ENCODE results near the gene SDF2L1.
A peak's percentile ranks its signal among the peaks of the same experiment; 100 is the strongest.
"Not testable (repeated sequence)": the region's sequence is repeated elsewhere in the genome, so short reads cannot be mapped to it uniquely, and the experiment has no call there.

The SDF2L1 gene

DNA sequence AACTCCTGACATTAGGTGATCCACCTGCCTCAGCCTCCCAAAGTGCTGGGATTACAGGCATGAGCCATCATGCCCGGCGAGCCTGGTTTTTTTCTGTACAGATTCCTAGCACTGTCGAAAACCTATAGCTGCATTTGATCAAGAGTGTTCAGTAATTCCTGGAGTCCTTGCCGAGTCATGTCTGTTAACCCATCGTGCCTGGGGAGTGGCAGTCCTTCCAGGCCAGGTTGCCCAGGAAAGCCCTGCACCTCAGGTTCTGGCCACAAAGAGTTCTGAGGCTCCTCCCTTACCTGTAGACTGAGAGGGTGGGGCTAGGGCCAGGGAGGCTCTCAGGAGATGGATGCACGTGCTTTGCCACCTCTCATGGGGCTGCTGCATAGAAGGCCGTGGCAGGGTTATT lies 29.2 kb upstream of the SDF2L1 start:
- TF ChIP-seq, protein P1, sequence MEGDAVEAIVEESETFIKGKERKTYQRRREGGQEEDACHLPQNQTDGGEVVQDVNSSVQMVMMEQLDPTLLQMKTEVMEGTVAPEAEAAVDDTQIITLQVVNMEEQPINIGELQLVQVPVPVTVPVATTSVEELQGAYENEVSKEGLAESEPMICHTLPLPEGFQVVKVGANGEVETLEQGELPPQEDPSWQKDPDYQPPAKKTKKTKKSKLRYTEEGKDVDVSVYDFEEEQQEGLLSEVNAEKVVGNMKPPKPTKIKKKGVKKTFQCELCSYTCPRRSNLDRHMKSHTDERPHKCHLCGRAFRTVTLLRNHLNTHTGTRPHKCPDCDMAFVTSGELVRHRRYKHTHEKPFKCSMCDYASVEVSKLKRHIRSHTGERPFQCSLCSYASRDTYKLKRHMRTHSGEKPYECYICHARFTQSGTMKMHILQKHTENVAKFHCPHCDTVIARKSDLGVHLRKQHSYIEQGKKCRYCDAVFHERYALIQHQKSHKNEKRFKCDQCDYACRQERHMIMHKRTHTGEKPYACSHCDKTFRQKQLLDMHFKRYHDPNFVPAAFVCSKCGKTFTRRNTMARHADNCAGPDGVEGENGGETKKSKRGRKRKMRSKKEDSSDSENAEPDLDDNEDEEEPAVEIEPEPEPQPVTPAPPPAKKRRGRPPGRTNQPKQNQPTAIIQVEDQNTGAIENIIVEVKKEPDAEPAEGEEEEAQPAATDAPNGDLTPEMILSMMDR (IDR thresholded peaks at IDR 0.05) = no peak
- Histone ChIP-seq H3K4me3 (no peak overlapping the region), H3K27ac (no peak overlapping the region)
- no peak for DNase-seq (ENCODE audit: low spot score)

DNA sequence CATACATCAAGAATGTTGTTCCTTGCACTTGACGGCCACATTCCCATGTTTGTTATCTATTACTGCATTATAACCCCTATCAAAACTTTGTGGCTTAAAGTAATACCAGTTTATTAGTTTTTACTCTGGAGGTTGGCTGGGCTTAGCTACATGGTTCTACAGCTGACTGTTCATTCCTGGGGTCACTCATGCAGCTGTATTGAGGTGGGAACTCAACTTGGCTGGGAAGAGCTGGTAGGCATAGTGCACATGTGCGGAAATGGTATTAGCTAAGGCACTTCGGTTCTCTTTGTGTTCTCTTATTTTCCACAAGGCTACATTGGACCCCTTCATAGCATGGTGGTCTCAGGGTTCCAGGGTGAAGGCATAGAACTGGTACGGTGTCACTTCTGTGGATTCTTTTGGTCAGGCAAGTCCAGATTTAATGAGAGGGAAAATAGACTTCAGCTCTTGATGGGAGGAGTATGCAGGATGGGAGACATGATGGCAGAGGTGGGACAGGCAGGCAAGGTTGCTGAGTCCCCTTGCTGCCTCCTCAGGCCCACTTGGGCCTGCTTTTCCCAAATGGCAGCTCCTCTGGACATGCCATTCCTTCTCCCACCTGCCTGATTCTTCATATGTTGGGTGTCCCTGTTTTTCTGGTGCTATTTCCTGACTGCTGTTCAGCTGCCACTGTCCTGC lies 28.4 kb upstream of the SDF2L1 start:
- TF ChIP-seq, protein P1 (IDR thresholded peaks at IDR 0.05) = no peak
- no peak overlapping the region for H3K4me3 ChIP-seq
- H3K27ac ChIP-seq = no peak overlapping the region
- no peak for DNase-seq (ENCODE audit: low spot score)

DNA sequence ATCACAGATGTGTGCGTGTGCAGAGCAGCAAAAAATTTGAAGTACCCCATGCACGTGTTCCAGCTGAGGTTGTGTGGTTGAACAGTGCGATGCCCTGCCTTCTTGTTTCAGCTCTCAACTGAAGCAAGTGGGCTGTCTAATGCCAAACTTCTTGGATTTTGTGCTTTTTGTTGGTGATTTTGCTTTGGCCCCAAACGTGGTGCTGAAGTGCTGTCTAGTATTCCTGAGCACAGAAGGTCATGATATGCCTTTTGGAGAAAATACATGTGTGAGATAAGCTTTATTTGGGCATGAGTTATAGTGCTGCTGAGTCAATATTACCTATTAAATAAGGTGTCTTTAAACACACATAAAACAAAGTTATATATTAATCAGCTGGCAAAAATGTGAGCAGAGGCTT lies 26.4 kb upstream of the SDF2L1 start:
- Histone ChIP-seq H3K4me3 (no peak overlapping the region), H3K27ac (no peak overlapping the region)
- TF ChIP-seq, protein P1 (IDR thresholded peaks at IDR 0.05) = no peak
- no peak for DNase-seq (ENCODE audit: low spot score)

DNA sequence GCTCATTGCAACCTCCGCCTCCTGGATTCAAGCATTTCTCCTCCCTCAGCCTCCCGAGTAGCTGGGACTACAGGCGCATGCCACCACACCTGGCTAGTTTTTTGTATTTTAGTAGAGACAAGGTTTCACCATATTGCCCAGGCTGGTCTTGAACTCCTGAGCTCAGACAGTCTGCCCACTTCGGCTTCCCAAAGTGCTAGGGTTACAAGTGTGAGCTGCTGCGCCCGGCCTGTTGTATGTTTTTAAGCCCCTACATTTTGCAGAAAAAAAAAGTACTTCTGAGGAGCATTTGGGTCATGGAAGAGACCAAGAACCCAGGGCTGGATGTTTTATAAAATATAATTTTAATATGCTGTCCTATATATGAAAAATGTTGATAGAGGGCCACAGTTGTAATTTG lies 24.8 kb upstream of the SDF2L1 start:
- H3K27ac ChIP-seq; H3K4me3 ChIP-seq; DNase-seq (ENCODE audit: low spot score): not testable (repeated sequence)

DNA sequence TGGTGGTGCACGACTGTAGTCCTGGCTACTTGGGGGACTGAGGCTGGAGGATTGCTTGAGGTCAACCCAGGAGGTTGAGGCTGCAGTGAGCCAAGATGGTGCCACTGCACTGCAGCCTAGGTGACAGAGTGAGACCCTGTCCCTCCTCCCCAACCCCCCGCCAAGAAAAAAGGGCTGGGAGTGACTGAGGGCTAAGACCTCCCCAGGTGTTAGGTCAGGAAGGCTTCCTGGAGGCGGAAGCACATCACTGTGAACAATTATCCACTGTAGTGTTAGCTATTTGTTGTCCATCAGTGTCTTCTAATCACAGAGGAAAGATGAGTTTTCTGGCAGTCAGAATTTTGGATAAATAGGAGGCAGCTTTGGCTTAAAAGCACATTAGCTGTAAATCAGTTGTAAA lies 21.1 kb upstream of the SDF2L1 start:
- DNase-seq (ENCODE audit: low spot score) = no peak
- TF ChIP-seq, protein P1 (IDR thresholded peaks at IDR 0.05) = no peak

DNA sequence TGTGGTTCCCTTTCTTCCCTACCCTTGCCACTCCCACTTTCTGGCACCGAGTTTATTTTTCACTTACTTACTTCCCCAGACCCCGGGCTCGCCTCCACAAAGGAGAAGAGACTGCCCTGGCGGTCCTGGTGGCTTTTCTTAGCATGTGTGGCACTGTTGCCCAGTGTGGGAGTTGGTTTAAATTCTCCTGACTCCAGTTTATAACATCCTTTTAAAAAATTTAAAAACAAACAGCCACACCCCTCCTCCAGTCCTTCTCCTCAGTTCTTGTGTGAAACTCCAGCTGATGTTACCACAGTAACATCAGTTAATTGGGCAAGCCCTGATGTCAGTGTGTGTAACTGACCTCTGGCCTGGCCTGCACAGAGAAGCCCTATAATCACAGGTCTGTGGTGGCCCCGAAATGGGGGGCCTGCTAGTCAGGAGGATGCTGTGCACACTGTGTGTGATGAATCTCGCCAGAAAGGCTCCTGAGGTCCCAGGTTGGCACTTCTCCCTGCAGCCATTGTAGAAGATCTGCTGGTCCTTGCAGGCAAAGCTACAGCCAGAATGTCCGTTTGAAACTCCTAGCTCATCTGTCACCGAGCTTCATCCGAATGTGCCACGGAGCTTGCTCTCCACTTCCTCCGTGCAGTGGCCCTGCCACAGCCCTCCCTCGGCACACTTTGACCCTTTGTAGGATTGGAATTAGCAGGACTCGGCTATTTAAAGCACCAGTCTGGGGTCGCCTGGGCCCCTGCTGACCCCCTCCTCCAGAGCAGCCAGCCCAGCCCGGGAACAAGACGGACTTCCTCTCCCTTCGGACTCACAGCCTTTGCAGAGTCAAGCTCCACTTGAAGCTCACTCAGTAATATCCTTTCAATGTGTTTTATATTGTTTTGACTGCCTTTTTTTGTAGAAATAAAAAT lies 19.8 kb upstream of the SDF2L1 start:
- TF ChIP-seq, protein P1 (IDR thresholded peaks at IDR 0.05) = no peak
- no peak for DNase-seq (ENCODE audit: low spot score)
- H3K4me3 ChIP-seq = no peak overlapping the region
- no peak overlapping the region for H3K27ac ChIP-seq

More for the DNA sequence above, 21.1 kb upstream of the SDF2L1 start:
- no peak overlapping the region for H3K27ac ChIP-seq
- no peak overlapping the region for H3K4me3 ChIP-seq

DNA sequence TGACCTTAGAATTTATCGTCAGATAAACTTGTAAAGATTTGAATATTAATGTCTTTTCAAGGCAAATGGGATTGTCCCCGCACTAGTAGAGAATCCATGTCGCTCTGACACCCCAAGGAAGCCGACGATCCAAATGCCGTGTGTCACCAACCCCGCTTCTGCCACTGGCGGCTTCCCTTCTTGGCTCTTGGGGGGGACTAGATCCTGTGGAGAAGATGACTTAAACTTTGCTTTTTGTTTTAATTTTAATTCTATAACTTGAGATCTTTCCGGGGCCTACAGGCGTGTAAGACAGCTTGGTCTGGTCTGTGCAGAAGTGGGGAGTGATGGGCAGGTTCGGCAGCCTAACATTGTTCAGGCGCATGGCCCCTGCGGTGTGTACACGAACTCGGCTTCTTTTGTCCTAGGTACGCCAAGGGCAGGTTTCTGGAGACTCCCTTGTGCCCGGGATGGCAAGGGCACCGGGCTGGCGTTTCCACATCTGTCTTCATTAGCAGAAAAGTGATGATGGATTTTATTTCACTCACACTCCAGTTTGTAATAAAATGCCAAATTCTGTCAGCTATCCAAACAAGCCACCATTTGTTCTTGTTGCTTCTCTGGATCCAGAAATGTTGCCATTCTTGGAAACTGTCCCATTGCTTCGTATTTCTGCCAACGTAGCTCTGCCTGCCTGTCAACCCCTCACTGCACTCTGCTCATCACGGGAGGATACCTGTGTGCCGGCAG lies 19.0 kb upstream of the SDF2L1 start:
- Histone ChIP-seq H3K4me3 (no peak overlapping the region), H3K27ac (peak overlapping the region; percentile 29 to 36)
- DNase-seq (ENCODE audit: low spot score) = no peak
- TF ChIP-seq, protein P1 (IDR thresholded peaks at IDR 0.05) = no peak

All from coronary artery (tissue), 2 donors.